HG03097 (cell line): ENCODE results near the gene PRKCH.
"Not testable (repeated sequence)": the region's sequence is repeated elsewhere in the genome, so short reads cannot be mapped to it uniquely, and the experiment has no call there.

Source experiments
- ATAC-seq: cut with Tn5 transposase; IDR thresholded peaks from one replicate; pipeline ENCODE4 v1.9.1; 2021; ENCODE audit not compliant: unreplicated experiment, low FRiP score

PRKCH gene

DNA sequence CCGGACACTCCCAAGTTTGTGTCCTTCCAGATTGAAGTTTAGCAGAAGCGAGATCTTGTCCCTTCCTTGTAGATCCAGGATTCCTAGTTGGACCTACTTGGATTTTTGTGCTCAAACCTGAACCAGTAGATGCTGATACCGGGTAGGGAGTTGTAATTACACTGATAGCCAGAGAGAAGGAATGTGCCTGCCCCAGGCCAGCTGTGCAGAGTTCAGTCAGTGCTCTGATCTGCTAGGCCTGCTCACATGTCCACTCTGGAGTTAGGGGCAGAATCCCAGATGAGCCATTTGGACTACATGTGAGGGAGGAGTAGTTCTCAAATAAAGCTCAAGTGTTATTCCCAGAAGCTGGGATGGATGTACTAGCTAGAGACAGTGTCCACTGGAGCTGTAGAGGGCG, 65.7 kb downstream of the PRKCH start:
- no peak for ATAC-seq

DNA sequence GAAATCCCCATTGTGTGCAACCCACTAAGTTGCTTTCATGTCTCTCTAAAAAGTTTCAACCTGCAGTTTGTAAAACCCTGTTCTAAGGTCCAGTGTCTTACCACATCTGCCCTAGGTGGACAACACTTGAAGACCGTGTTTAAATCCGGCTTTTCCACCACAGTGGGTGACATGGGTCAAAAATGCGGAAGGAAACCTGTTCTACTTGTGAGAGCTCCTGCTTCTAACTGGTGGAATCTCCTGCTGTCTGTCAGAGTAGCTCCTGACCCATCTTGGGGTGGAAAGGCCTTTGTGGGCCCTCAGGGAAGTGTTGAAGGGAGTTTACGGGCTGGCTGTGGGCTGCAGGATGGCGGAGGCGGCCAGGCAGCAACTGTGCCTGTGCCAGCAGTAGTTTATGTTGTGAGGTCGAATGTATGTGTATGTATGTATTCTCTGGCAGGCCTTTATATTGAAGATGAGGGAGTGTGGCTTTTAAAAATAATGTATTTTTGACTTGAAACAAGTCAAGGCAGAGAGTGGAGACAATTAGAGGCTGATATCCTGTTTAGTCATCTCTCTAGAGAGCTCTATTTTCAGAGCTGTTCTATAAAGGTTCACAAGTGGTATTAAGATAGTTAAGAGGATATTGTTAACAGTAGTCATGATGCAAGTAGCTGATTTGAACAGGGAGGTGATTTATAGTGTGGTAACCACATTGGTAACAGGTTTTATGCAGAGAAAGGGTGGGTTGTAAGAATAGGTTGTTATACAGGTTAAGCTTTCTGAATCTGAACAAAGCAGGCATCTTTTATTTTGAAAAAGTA, 67.0 kb downstream of the PRKCH start:
- no peak for ATAC-seq

DNA sequence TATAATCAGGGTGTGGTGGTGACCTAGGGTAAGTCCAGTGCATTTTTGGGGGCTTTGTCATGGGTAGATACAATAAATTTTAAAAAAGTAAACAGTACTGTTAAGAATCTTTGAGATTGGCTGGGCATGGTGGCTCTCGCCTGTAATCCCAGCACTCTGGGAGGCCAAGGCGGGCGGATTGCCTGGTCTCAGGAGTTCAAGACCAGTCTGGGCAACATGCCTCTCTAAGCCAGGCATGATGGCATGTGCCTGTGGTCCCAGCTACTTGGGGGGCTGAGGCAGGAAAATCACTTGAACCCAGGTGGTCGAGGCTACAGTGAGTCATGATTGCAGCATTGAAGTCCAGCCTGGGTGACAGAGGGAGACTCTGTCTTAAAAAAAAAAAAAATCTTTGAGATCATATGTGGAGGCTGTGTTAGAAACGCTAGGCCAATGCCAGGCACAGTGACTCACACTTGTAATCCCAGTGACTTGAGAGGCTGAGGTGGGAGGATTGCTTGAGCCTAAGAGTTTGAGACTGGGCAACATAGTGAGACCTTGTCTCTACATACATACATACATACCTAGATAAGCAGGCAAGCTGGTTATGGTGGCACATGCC, 67.7 kb downstream of the PRKCH start:
- ATAC-seq, result no peak

DNA sequence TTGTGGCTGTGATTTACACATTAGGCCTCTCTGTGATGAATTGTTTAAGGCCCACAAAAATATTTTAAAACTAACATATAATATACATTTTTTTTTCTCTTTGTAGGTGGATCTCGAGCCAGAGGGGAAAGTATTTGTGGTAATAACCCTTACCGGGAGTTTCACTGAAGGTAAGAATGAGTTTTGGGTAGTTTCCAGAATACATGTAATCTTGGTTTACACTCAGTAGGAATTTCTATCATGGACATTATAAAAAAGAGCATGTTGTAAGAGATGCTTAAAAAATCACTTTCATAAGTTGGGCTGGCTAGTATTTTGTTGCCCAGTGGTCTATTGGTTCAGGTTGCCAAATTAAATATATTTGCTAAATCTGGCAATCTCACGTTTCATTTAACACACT, 69.7 kb downstream of the PRKCH start:
- no peak for ATAC-seq

DNA sequence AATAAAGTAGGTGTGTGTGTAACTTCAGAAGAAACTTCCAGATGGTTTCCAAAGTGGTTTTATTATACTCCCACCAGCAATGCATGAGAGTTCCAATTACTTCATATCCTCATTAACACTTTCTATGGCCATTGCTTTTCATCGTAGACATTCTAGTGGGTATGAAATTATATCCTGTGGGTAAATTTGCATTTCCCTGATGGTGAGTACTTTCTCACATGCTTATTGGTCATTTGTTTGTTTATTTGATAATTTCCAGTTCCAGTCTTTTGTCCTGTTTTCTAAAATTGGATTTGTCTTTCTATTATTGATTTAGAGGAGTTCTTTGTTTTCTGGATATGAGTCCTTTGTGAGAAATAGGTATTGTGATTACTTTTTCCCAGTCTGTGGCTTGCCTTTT, 70.9 kb downstream of the PRKCH start:
- no peak for ATAC-seq

DNA sequence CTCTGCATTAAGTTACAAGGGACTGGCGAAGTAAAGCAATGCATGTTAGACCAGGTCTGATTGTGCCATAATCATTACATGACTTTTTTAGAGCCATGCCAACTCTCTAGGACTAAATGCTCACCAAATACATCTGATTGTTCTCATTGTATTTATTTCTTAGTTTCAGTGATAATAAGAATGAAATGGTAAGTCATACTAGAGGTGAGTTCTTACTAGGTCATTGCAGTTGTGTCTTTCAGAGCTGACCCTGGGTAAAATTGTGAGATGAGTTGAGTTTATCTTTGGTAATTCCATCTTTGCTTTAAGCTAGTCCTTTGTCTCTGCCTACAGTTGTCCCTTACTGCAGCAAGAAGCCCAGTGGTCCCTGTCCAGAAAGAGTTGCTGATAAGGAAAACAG, 73.2 kb downstream of the PRKCH start:
- no peak for ATAC-seq

DNA sequence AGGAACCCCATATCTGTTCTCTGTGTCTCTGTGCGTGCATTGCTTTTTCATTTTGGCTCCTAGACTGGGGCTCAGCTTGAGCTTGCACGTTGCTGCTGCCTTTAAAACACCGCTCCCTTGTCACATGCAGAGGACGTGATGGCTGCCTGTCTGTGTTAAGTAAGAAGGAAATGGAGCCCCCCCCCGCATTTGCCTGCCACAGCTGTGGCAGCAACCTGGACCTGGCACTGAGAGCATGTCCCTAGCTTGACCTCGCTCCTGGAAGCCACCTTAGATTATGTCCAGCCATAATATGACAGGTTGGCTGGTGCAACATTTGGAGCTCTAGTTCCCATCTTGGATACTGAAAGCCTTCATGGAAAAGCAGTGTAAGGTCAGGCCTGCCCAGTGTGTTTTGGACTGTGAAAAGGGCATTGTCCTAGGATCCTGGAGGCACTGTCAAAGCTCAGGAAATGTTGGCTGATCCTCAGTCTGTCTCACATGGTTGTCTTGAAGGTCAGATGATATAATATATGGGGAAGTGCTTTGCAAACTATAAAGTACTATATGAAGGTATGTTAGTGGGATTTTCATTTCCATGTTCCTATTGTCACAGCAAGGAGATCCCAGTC, 73.8 kb downstream of the PRKCH start:
- ATAC-seq, result no peak

DNA sequence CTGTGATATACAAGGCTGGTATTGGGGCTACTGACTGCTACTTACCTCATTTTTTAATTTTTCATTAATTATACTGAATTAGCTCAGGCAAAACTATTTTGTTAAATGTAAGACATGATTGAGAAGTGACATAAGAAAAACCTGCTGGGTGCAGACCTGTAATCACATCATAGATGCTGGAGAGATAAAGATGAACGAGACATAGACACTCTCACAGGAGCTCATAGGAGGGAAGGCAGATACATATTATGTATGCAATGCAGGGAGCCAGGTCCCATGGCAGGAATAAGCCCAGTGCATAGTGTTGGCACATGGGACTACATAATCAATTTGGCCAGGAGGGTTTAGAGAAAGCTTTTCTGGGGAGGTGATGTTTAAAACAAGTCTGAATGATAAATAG, 74.9 kb downstream of the PRKCH start:
- no peak for ATAC-seq

DNA sequence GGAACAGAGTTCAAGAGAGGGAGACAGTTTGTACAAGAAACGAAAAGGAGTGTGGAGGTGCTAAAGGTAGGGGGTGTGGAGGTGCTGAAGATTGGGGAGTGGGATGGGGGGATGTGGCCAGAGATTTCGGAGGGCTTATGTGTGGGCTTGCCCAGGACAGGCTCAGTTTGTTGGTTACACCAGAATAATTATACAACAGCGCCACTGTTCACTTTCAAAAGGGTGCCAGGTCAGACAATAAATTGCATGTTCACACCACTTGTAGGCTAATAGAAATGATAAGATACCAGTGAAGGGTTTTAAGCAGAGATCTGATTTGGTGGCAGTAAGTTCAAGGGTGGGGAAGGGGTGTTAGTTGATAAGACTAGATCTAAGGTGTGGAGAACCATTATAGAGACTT, 75.3 kb downstream of the PRKCH start:
- ATAC-seq, result no peak

DNA sequence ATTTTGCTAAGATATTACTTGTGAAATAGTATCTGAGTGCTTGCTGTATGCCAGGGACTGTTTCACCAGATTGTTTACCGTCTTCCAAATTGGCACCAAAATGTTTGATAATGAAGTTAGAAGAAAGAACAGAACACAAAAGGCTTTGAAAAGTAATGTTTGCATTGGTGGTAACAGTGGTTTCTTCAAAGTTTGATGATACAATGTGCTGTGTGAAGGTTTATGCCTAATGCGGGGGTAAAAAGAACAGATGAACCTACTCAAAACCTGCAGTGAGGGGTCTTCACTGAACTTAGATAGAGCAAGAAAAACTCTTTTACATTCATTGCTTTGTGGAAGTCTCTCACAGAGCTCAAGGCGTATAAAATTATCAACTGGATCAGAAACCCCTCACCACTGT, 76.2 kb downstream of the PRKCH start:
- ATAC-seq, result no peak

DNA sequence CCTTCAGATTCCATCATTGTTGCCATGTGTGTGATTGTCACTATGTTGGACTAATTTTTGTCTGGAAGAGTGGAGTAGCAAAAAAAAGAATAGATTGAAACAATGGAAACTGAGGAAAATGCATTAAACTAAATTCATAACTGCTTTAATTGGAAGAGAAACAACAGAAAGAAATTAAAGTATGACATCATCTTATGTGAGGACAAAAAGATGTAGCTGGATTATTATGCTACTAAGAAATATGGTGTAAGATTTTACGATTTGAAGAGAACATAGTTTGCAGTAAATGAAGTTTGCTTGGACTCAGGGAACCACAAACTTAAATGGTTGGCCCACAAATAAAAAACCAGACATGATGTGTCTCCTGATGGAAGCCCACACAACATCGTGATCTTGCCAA, 76.8 kb downstream of the PRKCH start:
- no peak for ATAC-seq

DNA sequence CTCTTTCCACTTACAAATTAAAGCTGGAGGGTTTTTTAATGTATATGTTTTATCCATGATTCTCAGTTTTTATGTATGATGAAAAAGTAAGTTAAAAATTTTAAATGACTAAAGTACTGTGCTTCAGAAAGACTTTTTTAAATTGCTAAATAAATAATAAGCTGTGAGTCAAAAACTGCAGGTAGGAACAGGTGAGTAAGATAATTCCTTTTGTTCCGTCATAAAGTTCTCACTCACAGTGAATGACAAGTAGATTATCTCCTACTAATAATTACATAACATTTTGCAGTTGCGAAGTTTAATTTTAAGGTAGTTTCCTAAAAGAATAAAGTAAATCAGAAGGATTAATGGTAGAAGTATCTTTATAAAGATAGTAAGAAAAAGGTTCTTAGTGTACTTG, 78.0 kb downstream of the PRKCH start:
- no peak for ATAC-seq

DNA sequence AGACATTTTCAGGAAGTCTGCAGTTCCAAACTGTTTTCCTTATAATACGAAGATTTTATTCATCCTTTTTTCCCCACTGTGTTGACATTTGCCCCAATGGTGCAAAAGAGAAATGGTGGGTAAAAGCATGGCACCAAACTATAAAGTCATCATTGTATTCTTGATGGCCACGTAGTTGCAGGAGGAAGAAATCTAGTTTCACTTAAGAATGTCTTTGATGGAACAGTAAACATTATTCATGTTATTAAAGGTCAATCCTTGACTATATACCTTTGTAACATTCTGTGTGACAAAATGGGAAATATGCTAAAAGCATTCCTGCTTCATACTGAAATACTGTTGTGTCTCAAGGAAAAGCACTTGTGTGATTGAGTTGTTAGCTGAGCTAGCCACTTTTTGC, 80.1 kb downstream of the PRKCH start:
- ATAC-seq, result no peak

DNA sequence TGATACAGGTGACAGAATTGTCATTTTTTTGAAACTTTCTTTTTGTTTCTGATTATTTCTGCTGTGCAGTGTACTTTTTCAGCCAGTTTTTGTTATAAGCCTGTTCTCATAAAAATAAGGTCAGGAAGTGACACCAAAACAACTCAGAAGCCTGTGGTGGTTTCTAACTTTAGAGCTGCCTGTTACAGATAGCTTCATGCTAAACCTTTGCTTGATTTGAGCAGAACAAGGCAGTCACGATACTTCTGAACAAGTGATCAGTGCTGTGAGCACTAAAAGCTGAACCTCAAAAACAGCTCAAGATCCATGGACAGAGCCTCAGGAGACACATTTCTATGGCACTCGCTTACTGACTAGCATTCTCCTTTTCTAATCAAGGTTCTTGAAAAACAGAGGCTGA, 82.0 kb downstream of the PRKCH start:
- no peak for ATAC-seq

DNA sequence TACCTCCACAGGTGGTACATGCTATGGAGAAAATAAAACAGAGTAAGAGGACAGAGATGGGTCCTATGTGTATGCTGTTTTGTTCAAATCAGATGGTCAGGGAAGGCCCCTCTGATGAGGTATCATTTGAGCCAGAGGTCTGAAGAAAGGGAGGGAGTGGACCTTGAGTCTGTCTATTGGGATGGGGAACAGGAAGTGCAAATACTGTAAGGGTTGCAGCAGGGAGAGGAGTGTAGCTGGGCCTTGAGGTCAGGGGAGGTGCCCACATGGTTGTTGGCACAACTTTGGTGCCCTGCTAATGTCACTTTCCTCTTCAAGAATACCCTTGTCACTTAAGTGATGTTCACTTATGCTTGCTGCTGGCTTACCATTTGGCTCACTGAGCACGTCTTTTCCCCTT, 83.3 kb downstream of the PRKCH start:
- ATAC-seq, result no peak

DNA sequence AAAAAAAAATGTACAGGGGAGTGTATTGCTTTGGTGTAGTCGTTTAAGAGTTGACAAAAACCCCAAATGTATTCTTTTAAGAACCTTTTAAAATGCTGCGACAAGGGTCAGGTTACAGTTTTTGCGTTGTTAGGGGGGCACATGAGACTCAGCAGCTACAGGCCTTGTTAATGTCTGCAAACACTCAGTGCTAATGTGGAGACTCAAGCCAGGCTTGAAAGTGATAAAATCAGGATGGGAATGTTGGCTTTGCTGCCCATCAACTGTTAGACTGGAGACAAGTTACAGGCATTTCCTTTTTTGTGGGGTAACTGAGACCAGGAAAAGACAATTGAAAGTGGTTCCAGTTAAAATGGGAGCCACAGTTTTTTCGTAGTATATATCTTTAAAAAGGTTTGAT, 84.8 kb downstream of the PRKCH start:
- ATAC-seq, result no peak

DNA sequence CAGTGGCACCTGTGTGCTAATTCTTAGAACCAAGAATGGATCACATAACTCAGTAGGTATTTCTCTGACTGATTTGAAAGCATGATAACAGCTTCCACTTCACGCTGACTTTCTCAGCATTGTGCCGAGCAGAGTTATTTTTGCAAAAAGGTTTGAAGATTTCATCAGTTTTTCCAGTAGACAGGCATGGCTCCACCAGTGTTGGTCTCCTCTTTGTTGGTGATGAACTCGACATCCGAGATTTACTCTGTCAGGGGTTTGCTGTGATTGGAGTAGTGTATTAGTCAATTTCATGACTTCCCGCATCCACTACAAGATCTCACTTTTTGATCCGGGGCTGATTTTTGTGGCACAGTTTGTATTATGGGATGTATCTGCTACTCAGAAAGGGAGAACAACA, 85.3 kb downstream of the PRKCH start:
- ATAC-seq, result no peak

DNA sequence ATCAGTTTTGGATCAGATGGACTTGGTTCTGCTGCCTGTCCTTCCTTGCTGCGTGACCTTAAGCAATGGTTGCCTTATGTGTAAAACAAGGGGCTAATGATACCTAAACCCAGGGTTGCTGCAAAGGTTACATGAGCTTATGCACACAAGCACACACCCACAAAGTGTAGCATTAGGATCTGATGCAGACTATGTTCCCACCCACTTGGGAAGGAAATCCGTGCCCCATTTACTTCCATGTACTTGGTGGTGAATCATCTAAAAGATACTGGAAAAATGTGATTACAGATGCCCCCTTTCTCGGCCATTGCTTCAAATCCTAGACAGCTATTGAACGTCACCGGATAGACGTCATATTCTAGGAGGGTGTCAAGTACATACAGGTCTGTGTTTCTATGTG, 87.1 kb downstream of the PRKCH start:
- no peak for ATAC-seq

DNA sequence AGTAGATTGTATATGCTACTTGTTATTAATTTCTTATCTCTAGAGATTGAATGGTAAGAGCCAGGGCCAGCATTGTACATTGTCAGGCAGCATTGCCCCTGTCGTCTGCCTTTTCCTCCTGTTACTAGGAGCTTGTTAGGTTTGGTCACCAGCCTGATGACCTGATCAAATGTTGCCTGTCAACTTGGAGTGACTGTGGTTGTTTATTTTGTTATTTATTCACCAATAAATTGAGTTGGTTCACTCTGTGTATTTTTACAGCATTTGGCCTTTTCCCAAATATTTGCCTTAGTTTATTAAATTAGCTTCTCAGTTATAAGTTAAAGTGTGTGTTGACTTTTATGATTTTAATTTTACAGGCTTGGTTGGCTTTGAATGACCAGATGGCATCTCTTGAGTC, 88.4 kb downstream of the PRKCH start:
- ATAC-seq, result no peak

DNA sequence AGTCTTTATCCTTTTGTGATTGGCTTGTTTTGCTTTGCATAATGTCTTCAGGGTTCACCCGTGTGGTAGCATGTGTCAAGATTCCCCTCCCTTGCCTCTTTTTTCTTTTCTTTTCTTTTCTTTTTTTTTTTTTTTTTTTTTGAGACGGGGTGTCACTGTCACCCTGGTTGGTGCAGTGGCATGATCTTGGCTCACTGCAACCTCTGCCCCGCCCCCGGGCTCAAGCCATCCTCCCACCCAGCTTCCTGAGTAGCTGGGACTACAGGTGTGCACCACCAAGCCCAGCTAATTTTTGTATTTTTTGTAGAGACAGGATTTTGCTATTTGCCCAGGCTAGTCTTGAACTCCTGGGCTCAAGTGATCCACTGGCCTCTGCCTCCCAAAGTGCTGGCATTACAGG, 94.6 kb downstream of the PRKCH start:
- not testable (repeated sequence) for ATAC-seq

DNA sequence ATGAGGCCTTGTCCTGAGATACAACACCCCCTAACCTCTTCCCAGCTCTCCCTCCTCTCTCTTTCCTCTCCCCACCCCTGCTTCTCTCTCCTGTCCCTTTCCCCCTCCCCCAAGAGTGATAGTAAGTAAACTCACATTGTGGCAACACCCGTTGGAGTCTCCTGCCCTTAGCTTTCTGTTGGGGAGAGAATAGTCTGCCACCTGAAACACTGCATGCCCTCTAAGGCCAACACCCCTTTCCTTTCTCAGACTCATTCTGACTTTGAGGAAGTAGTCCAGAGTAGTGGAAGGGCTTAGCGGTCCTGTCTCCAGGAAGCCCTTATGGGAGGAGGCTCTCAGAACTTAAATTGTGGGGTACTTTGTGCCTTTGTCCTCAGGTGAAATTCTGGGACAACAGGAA, 95.2 kb downstream of the PRKCH start:
- ATAC-seq, result no peak

DNA sequence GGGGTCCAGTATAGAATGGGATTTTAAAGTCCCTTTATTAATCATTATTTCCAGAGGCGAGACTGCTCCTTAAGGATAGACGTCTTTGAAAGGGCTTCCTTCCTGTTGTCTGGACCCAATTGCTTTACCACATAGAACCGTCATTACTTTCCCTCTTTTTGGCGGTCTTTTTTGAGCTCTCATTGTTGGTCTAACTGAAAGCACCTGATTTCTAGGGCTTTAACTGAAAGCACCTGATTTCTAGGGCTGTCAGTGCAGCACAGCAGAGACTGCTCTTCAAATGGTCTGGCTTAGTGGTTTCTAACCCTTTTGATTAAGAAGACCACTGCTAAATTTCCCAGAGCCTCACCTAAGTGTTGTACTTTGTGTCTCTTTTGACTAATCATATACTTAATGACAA, 95.8 kb downstream of the PRKCH start:
- no peak for ATAC-seq
